AG04449 (cell line): ENCODE data around the gene PRM1.

ENCODE experiments used
- CTCF ChIA-PET: fragments of 350-600 bp; formaldehyde crosslinking; extraction: SDS; loops from one replicate; lab custom pipeline; 2021; ENCODE audit warnings: antibody characterized with exemption; lab: Yijun Ruan, JAX
- POLR2A ChIA-PET: fragments of 400-600, 350-600 bp; formaldehyde crosslinking; extraction: SDS; loops from one replicate; lab custom pipeline; 2020; ENCODE audit warnings: antibody characterized with exemption, inconsistent platforms; lab: Yijun Ruan, JAX
- DNase-seq: peaks from one replicate; pipeline ENCODE4 v3.0.0-alpha.2; 2010; ENCODE audit warnings: low read depth, low spot score
- H3K4me3 ChIP-seq: 2 replicates; pipeline ENCODE4 v1.5.1; 2011; ENCODE audit warnings: low read depth, mild to moderate bottlenecking, control low read depth, low read length
- CTCF ChIP-seq: IDR thresholded peaks from one replicate; pipeline ENCODE4 v1.5.1; 2011; ENCODE audit warnings: mild to moderate bottlenecking, moderate library complexity, low read length, control low read depth, inconsistent platforms; ENCODE audit not compliant: insufficient read depth; ENCODE audit errors: missing control alignments

The PRM1 gene

GRCh38 chr16:11310634-11310977 is 29.5 kb upstream of the PRM1 start:
- ChIA-PET POLR2A (no interaction called here), CTCF (no interaction called here)
- no peak for DNase-seq

DNA sequence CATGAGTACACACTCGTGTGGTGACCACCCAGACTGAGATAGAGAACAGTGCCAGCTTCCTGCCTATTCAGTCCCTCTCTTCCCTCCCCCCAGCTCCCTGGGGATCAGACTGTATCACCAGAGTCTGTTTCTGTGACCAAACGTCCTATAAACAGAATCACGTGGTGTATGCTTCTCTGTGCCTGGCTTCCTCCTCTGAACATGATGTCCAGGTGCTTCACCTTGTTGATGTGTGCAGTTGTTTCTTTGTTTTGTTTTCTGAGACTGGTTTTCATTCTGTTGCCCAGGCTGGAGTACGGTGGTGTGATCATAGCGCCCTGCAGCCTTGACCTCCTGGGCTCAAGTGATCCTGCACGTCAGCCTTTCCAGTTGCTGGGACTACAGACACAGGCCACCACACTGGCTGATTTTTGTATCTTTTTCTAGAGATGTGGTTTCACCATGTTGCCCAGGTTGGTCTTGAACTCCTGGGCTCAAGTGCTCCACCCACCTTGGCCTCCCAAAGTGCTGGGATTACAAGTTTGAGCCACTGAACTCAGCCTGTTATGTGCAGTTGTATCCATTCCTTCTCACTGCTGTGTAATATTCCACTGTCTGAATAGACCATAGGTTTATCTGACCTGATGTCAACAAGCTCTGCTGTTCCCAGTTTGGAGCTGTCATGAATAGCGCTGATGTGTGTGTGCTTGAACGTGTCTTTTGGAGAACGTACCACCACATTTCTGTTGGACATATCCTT is 28.9 kb upstream of the PRM1 start:
- no peak for DNase-seq
- ChIA-PET POLR2A (no interaction called here), CTCF (no interaction called here)
- TF ChIP-seq CTCF, result no peak
- H3K4me3 ChIP-seq, result no peak overlapping the region

More at GRCh38 chr16:11310634-11310977, 29.5 kb upstream of the PRM1 start:
- H3K4me3 ChIP-seq, result no peak overlapping the region
- no peak for TF ChIP-seq CTCF

- ChIA-PET POLR2A (no interaction called here), CTCF (interaction anchor here (1.2 kb wide), 1 partner anchor 53 kb away, joined by 3 read pairs; the partner anchor contains the start of gene SOCS1)
- no peak for DNase-seq
- H3K4me3 ChIP-seq, result no peak overlapping the region
- no peak for TF ChIP-seq CTCF
Measured at GRCh38 chr16:11308493-11309283, 27.6 kb upstream of the PRM1 start.

DNA sequence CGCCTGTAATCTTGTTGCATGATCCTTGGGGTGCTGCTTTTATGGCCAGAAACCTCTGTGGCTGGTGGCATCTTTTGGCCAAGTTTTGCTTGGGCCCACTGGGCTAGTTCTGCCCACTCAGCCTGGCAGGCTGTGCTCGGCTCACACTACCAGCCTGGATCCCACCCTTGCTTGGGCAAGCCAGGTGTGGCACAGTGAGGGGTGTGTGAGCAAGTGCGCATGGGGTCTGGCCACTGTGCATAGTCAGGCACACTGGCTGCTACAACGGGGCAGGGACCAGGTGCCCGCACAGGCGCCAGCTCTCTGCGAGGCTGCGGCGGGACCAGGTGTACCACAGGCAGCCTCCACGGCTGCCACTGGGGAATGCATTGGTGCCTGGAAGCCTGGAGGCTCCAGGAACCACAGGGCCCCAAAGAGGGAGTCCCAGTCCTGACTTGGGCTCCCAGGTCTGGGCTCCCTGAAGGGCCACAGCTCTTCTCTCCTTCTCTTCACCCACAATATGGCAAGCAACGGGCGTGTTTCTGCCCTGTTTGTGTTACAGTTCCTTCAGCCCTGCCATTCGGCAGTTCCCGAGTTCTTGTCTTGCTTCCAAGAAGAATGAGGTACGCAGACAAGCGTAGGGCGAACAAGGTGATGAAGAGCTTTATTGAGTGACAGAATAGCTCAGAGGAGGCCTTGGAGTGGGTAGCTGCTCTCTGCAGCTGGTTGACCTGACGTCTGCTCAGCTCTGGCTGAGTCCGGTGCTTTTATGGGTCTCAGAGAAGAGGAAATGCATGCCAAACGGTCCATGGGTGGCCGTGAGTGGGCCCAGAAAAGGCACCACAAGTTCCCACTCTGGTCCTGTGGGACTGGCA is 26.7 kb upstream of the PRM1 start:
- DNase-seq, result no peak
- no peak overlapping the region for H3K4me3 ChIP-seq
- ChIA-PET CTCF (interaction anchor here (1.2 kb wide), 1 partner anchor 52 kb away, joined by 3 read pairs; the partner anchor contains the start of gene SOCS1), POLR2A (no interaction called here)
- TF ChIP-seq CTCF, result no peak

DNA sequence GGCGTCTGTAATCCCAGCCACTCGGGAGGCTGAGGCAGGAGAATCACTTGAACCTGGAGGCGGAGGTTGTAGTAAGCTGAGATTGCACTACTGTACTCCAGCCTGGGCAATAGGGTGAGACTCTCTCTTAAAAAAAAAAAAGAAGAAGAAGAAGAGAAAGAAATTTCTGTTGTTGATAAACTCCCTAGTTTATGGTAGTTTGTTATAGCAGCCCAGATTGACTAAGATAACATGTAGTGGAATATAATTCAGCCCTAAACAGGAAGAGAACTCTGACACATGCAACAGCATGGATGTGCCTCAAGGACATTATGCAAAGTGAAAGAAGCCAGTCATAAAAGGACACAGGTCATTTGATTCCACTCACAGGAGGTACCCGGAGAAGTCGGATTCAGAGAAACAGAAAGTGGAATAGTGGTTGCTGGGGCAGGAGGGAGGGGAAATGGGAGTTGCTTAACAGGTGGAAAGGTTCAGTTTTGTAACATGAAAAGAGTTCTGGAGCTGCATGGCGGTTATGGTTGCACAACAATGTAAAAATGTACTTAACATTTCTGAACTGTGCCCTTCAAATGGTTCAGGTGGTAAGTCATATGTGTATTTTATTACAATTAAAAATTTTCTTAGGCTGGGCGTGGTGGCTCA is 26.0 kb upstream of the PRM1 start:
- DNase-seq, result no peak
- ChIA-PET POLR2A (interaction anchor here (0.6 kb wide), 1 partner anchor 93 kb away, joined by 6 read pairs; no protein-coding TSS in a partner anchor), CTCF (no interaction called here)
- no peak overlapping the region for H3K4me3 ChIP-seq
- no peak for TF ChIP-seq CTCF
